Memory B cell (primary cell): ENCODE data around the gene MAN1A2.
"Not testable (repeated sequence)": the region's sequence is repeated elsewhere in the genome, so short reads cannot be mapped to it uniquely, and the experiment has no call there.

Source experiments
- ATAC-seq: fragments of 150-1000 bp; cut with Tn5 transposase; 2 replicates; pipeline ENCODE4 v1.10.0; 2021; ENCODE audit warnings: low read depth, mild to moderate bottlenecking, moderate library complexity
- DNase-seq, 2 donors: peaks; one replicate each; pipeline ENCODE4 v3.0.0; 2022; ENCODE audit warnings: low spot score in 2 of 2
- H3K27ac Mint-ChIP-seq: one replicate; pipeline ENCODE4 v1.8.0; 2022; ENCODE audit warnings: mild to moderate bottlenecking, moderate library complexity, mixed read lengths
- H3K27me3 Mint-ChIP-seq: one replicate; pipeline ENCODE4 v1.8.0; 2022; ENCODE audit warnings: mixed read lengths
- H3K36me3 Mint-ChIP-seq: one replicate; pipeline ENCODE4 v1.8.0; 2022; ENCODE audit warnings: mild to moderate bottlenecking, mixed read lengths
- H3K4me1 Mint-ChIP-seq: one replicate; pipeline ENCODE4 v1.8.0; 2022; ENCODE audit warnings: mixed read lengths
- H3K4me3 Mint-ChIP-seq: one replicate; pipeline ENCODE4 v1.8.0; 2022; ENCODE audit warnings: mild to moderate bottlenecking, moderate library complexity, mixed read lengths
- H3K9me3 Mint-ChIP-seq: one replicate; pipeline ENCODE4 v1.8.0; 2022; ENCODE audit warnings: mixed read lengths

MAN1A2 gene

DNA sequence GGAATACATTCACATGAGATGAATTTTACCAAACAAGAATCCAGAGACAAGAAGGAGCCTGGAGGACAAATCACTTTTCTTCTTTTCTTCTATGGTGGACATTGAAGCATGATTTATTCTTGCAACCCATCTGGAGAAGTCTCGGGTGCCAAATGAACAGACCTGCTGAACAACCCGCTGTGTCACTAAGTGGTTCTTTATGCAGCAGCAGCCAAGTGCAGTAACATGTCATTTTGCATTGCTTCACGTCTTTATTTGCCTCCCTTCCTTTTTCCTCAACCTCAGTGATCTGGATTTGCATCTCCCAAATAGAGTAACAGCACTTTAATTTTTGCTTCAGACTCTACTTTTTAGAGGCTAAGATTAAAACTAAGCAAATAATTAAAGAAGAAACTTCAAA lies 188.6 kb downstream of the MAN1A2 start:
- DNase-seq (no peak), ATAC-seq (no peak)
- Mint-ChIP-seq H3K27me3 (no peaks in the 10 kb centered on the region), H3K36me3 (peaks cover 8% of the 10 kb centered on the region), H3K4me3 (no peak overlapping the region), H3K4me1 (peaks cover 3% of the 10 kb centered on the region), H3K27ac (no peak overlapping the region), H3K9me3 (peaks cover 4% of the 10 kb centered on the region)

DNA sequence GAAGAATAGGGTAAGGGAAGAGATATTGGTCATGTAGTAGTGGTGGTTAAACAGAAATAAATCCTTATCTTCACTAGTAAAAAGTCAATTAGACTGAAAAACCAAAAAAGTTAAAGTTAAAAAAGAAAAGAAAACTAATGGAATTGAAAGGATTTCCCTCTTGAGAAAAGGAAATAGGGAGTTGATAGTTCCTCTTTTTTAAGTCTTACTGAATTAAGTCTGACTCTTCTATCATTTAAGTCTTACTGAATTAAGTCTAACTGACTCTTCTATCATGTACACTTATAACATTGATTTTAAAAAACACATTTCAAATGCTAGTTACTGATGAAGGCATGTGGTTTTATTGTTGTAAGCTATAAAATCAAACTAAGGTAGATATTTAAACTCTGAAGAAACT lies 189.1 kb downstream of the MAN1A2 start:
- ATAC-seq (no peak), DNase-seq (no peak)
- Mint-ChIP-seq H3K4me3 (no peak overlapping the region), H3K27ac (no peak overlapping the region), H3K27me3 (no peaks in the 10 kb centered on the region), H3K4me1 (peaks cover 3% of the 10 kb centered on the region), H3K9me3 (peaks cover 4% of the 10 kb centered on the region), H3K36me3 (peaks cover 8% of the 10 kb centered on the region)

DNA sequence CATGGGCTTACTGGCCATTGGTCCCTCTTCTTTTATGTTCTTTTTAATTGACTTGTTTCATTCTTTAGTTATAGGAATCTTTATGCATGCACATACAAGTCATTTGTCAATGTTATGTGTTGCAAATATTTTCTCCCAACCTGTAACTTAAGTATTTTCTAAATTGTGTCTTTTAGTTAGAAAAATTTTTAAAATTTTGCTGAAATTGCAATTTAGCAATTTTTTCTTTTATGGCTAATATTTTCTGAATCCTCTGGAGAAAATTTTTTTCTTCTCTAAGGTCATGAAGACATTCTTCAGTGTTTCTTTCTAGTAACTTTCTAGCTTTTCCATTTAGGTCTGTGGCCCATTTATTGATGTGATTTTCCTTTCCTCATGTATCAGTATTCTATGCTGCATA lies 189.7 kb downstream of the MAN1A2 start:
- peaks cover 4% of the 10 kb centered on the region for H3K9me3 Mint-ChIP-seq
- H3K4me3 Mint-ChIP-seq: no peak overlapping the region
- peaks cover 8% of the 10 kb centered on the region for H3K36me3 Mint-ChIP-seq
- DNase-seq: no peak
- H3K27ac Mint-ChIP-seq: no peak overlapping the region
- H3K27me3 Mint-ChIP-seq: no peaks in the 10 kb centered on the region
- no peak for ATAC-seq
- peaks cover 3% of the 10 kb centered on the region for H3K4me1 Mint-ChIP-seq

DNA sequence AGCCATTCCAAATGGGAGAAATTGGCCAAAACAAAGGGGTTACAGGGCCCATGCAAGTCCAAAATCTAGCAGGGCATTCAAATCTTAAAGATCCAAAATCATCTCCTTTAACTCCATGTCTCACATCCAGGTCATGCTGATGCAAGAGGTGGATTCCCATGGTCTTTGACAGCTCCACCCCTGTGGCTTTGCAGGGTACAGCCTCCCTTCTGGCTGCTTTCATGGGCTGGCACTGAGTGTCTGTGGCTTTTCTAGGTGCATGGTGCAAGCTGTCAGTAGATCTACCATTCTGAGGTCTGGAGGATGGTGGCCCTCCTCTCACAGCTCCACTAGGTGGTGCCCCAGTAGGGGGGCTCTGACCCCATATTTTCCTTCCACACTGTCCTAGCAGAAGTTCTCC lies 191.2 kb downstream of the MAN1A2 start:
- DNase-seq: peak in 1 of 2 donors; percentile 6
- H3K36me3 Mint-ChIP-seq, H3K9me3 Mint-ChIP-seq, ATAC-seq, H3K4me1 Mint-ChIP-seq, H3K27me3 Mint-ChIP-seq, H3K4me3 Mint-ChIP-seq, H3K27ac Mint-ChIP-seq: not testable (repeated sequence)

DNA sequence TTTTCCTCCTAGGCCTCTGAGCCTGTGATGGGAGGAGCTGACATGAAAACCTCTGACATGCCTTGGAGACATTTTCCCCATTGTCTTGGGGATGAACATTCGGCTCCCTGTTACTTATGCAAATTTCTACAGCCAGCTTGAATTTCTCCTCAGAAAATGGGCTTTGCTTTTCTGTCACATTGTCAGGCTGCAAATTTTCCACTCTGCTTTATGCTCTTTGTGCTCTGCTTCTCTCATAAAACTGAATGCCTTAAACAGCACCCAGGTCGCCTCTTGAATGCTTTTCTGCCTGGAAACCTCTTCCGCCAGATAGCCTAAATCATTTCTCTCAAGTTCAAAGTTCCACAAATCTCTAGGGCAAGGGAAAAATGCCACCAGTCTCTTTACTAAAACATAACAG lies 191.9 kb downstream of the MAN1A2 start:
- Mint-ChIP-seq H3K4me3 (no peak overlapping the region), H3K9me3 (peaks cover 4% of the 10 kb centered on the region), H3K4me1 (peaks cover 3% of the 10 kb centered on the region), H3K36me3 (peaks cover 8% of the 10 kb centered on the region), H3K27me3 (peaks cover 2% of the 10 kb centered on the region), H3K27ac (no peak overlapping the region)
- no peak for DNase-seq
- no peak for ATAC-seq

DNA sequence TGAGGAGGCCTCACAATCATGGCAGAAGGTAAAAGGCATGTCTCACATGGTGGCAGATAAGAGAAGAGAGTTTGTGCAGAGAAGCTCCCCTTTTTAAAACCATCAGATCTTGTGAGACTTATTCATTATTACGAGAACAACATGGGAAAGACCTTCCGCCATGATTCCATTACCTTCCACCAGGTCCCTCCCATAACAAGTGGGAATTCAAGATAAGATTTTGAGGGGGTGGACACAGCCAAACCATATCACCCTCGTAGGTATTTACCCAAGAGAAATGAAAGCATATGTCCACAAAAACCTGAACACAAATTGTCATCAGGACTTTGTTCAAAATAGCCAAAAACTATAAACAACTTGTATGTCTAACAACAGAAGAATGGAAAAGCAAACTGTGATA lies 192.7 kb downstream of the MAN1A2 start:
- no peak for DNase-seq
- Mint-ChIP-seq H3K4me1 (peaks cover 6% of the 10 kb centered on the region), H3K9me3 (peaks cover 4% of the 10 kb centered on the region), H3K4me3 (no peak overlapping the region), H3K27ac (no peak overlapping the region), H3K27me3 (peaks cover 2% of the 10 kb centered on the region), H3K36me3 (peaks cover 8% of the 10 kb centered on the region)
- no peak for ATAC-seq

DNA sequence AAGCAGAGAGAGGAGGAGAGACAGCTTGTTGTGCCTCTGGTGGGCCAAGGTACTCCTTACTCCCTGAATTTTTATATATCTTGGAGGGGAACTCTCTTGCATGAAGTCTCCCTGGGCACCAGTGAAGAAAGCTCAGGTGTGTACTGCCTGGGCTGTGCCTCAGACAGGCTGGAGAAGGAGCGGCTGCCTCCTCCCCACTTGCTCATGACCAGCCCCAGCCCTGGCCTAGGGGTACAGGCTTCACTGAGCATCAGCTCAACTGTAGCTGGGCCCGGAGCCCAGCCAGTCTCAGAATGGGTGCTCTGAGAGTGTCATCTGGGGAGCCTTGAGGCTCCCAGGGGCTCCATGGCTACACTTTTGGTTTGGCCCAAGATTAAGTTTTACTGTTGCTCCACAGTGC lies 193.8 kb downstream of the MAN1A2 start:
- Mint-ChIP-seq H3K9me3 (peaks cover 4% of the 10 kb centered on the region), H3K27me3 (peaks cover 2% of the 10 kb centered on the region), H3K27ac (no peak overlapping the region), H3K4me3 (no peak overlapping the region), H3K4me1 (peaks cover 6% of the 10 kb centered on the region), H3K36me3 (peaks cover 8% of the 10 kb centered on the region)
- ATAC-seq (no peak), DNase-seq (peak in 1 of 2 donors; percentile 5)

DNA sequence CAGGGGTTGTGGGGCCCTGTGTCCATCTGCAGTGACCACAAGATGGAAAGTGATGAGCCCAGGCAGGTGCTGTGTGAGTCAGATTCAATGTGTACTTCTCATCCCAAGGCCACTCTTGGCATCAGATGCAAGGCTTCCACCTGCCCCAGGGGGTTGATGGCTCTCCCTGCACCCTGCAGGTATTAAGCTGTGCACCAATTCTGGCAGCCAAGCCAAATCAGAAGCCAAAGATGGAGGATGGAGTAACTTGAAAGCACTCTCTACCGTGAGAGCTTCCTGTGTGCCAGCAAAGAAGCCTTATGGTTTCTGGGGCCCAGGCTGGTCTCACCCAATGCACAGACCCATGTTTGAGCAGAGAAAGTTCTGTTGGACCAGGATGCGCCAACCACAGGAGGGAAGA lies 194.3 kb downstream of the MAN1A2 start:
- no peak for ATAC-seq
- Mint-ChIP-seq H3K4me1 (peaks cover 5% of the 10 kb centered on the region), H3K27me3 (peaks cover 2% of the 10 kb centered on the region), H3K27ac (no peak overlapping the region), H3K9me3 (peaks cover 4% of the 10 kb centered on the region), H3K36me3 (peaks cover 8% of the 10 kb centered on the region), H3K4me3 (no peak overlapping the region)
- DNase-seq: peak in 1 of 2 donors; percentile 2

DNA sequence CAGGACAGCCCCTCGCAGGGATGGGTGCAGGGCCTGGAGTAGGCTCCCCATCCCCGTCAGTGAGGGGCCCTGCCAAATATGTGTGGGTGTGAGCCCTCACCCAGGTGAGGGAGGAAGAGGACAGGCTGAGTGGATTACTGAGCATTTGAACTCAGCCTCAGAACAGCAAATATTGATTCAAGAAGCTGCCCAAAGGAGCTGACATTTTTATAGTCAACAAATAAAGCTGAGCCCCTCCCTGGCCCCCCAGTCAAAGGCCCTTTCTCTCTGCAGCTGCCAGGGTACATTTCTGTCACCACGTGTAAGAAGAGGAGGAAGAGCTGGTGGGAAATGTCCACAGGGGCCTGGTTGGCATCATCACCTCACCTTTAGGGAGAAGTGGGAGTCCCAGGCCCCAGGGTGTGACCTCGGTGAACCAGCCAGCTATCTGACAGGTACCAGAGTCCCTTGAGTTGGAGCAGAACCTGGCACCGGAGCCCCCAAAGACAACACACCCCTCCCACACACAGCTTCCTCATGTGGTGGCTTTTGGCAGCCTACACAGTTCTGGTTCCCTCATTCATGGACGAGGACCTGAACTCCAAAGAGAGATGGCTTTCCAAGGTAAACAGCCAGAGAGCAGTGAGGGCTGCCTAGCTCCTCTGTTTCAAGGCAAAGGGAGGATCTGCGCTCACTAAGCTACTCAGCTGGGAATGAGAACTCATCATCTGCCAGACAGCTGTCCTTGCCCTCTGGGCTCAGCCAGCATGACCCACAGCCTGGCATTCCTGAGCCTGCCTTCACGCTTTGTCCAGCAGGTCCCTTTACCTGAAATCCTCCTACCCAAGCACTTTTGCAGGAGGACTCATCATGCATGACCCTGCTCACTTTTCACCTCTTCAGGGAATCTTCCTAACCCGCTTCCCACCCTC lies 195.6 kb downstream of the MAN1A2 start:
- H3K27ac Mint-ChIP-seq: no peak overlapping the region
- DNase-seq (peak in 1 of 2 donors; percentile 8), ATAC-seq (no peak)
- peaks cover 3% of the 10 kb centered on the region for H3K4me1 Mint-ChIP-seq
- H3K36me3 Mint-ChIP-seq: peaks cover 8% of the 10 kb centered on the region
- H3K9me3 Mint-ChIP-seq: peaks cover 4% of the 10 kb centered on the region
- peaks cover 2% of the 10 kb centered on the region for H3K27me3 Mint-ChIP-seq
- H3K4me3 Mint-ChIP-seq: no peak overlapping the region

DNA sequence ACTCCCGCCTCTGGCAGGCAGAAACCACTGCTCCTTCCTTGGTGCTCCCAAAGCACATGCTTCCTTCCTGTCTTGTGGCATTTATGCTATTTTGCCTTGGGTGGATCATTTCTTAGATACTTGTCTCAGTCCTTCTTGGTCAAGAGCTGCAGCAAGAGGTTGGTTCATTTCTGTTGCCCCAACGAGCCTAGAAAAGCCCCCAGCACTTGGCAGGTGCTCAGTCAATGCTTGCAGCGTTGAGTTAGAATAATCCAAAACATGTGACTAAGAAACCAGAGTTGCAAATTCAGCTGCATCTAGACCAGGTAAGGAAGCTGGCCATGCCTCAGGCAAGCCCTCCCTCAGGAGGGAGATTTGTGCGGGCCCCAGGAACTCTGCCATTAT lies 196.2 kb downstream of the MAN1A2 start:
- Mint-ChIP-seq H3K4me1 (peaks cover 3% of the 10 kb centered on the region), H3K27me3 (peaks cover 2% of the 10 kb centered on the region), H3K27ac (no peak overlapping the region), H3K9me3 (peaks cover 4% of the 10 kb centered on the region), H3K36me3 (peaks cover 8% of the 10 kb centered on the region), H3K4me3 (no peak overlapping the region)
- peak in 1 of 2 donors; percentile 8 for DNase-seq
- no peak for ATAC-seq

DNA sequence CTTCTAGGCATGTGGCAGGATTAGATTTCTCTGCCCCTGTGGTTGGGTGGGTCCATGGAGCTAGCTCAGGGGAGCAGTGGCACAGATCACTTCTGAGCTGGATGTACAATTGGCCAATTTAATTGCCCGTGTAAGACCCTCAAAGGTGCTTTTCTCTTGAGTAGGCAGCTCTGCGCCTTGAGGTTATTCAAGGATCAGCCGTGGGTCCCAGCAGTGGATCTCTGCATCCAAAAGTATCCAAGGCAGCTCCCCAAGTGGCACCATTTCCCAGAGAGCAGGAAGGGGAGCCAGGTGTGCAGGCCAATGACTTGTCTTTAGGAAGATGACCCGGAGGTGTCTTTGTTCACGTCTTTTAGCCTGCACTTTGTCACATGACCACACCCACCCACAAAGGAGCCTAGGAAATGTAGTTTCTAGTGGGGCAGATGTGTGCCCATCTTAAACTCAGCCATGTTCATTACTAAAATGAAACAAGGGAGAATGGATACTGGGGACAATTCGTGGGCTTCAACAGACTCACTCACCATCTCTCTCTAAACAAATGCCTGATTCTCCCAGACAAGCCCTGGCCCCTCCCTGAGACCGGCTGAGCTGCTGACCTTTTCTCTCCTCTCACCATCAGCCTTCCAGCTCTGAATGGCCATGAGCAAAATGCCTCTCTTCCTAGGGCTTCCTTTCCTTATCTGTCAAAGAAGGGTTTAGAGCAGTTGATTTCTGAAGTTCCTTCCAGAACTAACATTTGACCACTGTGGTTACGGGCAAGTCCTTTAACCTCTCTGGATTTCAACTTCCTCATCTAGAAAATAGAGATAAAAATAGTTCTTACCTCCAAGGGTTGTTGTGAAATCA lies 197.2 kb downstream of the MAN1A2 start:
- no peak for ATAC-seq
- Mint-ChIP-seq H3K27me3 (peaks cover 2% of the 10 kb centered on the region), H3K27ac (no peak overlapping the region), H3K36me3 (peaks cover 4% of the 10 kb centered on the region), H3K4me1 (peaks cover 3% of the 10 kb centered on the region), H3K4me3 (no peak overlapping the region), H3K9me3 (peaks cover 2% of the 10 kb centered on the region)
- DNase-seq: no peak

DNA sequence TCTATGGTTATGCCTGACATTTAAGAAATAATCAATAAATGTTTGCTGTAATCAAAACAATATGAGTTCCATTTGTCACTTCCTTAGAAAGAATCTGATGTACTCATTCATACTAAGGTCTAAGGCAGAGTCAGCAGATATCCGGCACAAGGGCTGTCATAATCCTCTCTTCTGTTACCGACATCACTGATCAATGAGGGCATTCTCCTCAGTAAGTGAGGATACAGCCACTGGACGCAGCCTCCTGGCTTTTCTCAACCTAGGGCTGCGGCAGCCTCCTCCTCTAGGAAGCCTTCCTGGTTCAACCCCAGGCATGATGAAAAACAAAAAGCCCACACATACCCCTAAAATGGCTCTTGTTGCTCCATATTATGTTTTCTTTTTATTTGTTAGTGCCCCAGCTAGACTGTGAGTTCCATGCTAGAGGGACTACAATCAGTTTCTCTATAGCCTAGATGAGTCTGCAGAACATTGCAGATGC lies 197.9 kb downstream of the MAN1A2 start:
- no peaks in the 10 kb centered on the region for H3K9me3 Mint-ChIP-seq
- DNase-seq: no peak
- H3K4me3 Mint-ChIP-seq: no peak overlapping the region
- H3K27me3 Mint-ChIP-seq: peaks cover 2% of the 10 kb centered on the region
- H3K36me3 Mint-ChIP-seq: no peaks in the 10 kb centered on the region
- ATAC-seq: no peak
- H3K27ac Mint-ChIP-seq: no peak overlapping the region
- peaks cover 3% of the 10 kb centered on the region for H3K4me1 Mint-ChIP-seq

DNA sequence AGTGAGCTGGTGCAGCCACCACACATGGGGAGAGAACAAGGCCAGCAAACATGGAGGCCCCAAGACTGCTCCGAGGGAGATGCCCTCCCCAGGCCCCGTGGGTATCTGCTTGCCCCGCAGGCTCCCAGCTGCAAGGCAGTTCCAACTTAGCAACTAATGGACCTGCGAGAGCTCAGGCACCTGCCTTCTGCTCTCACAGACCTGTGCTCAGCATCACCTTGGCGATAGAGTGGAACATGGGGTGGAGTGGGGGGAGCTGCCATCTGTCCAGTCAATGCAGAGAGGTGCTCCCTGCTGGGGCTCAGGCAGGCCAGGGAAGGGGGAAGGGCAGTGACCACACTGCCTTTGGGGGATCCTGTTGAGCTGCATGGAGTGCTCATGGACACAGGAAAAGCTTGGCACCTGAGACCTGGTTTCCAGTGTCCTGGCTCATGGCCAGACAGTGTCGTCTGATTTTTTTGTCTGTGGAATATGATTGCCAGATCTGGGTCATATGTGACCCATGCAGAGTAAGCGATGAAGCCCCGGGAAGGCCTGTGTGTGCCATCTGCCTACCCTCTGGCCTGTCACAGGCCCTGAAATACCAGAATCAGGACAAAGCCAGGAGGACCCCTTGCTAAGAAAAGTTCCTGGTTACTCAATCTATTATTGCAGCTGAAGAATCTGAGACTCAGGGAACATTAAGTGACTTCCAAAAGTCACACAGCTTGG lies 198.7 kb downstream of the MAN1A2 start:
- no peaks in the 10 kb centered on the region for H3K9me3 Mint-ChIP-seq
- ATAC-seq (no peak), DNase-seq (no peak)
- peaks cover 5% of the 10 kb centered on the region for H3K4me1 Mint-ChIP-seq
- no peak overlapping the region for H3K27ac Mint-ChIP-seq
- H3K36me3 Mint-ChIP-seq: no peaks in the 10 kb centered on the region
- H3K4me3 Mint-ChIP-seq: no peak overlapping the region
- H3K27me3 Mint-ChIP-seq: peaks cover 2% of the 10 kb centered on the region

DNA sequence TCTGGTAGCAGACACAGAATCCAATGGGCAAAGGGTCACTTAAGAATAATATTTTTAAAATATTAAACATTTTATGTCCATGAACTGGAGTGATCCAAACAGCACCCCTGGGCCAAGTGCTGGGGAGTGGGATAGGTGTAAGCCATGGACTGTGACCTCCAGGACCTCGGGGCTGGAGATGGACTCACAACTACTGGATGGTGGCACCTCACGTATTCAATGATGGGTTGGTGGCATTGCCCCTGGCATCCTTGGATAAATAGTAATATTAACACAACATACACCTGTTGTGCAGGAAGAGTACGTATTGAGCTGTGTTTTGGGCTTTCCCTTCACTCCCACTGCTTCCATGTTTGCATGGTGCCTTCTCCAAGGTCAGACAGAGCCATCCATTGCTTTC lies 199.3 kb downstream of the MAN1A2 start:
- no peak for DNase-seq
- Mint-ChIP-seq H3K4me1 (peaks cover 11% of the 10 kb centered on the region), H3K36me3 (no peaks in the 10 kb centered on the region), H3K27me3 (peaks cover 2% of the 10 kb centered on the region), H3K4me3 (no peak overlapping the region), H3K27ac (no peak overlapping the region), H3K9me3 (no peaks in the 10 kb centered on the region)
- ATAC-seq: no peak
